SH-SY5Y (cell line): ENCODE data around the gene CAMTA1.

Experiments
- GATA2 ChIP-seq: IDR thresholded peaks from 2 replicates; pipeline ENCODE4 v1.6.1; 2011; ENCODE audit warnings: mild to moderate bottlenecking, low read depth, low read length
- GATA3 ChIP-seq: IDR thresholded peaks from 2 replicates; pipeline ENCODE4 v1.6.1; 2011; ENCODE audit warnings: low read depth, mild to moderate bottlenecking, low read length, moderate library complexity

GRCh38 chr1:7562729-7563605 is 777.7 kb downstream of the CAMTA1 start:
- TF ChIP-seq GATA2 (no peak), GATA3 (no peak)
